ENCODE data around the gene WWC2. TPM values are rescaled to one million over a fixed set of nuclear protein-coding genes. Genes with fewer than 3 reads are reported as not detected.

WWC2 gene
- total RNA-seq = 42.2 and 100 TPM in 2 replicates

GRCh38 chr4:183098723-183099536 lies at the start of gene WWC2:
TSS of gene WWC2 (plus strand) at chr4:183099257. CDS start at chr4:183099492, 235 bp downstream.
- no peak for TF ChIP-seq CTCF (IDR thresholded peaks at IDR 0.05; ENCODE audit: insufficient read depth, low read depth, low read length)
- DNase-seq (ENCODE audit: low read depth) = peak; percentile 92
- peak within 1 kb of the TSS; percentile 91 for H3K4me3 ChIP-seq (ENCODE audit: low read depth, low read length)

GRCh38 chr4:183053681-183054080 lies 45.4 kb upstream of the WWC2 start:
- H3K4me3 ChIP-seq (ENCODE audit: low read depth, low read length) = no peak overlapping the region
- no peak for TF ChIP-seq CTCF (IDR thresholded peaks at IDR 0.05; ENCODE audit: insufficient read depth, low read depth, low read length)
- no peak for DNase-seq (ENCODE audit: low read depth)

- H3K4me3 ChIP-seq (ENCODE audit: low read depth, low read length) = no peak overlapping the region
- DNase-seq (ENCODE audit: low read depth) = peak; percentile 14
- no peak for TF ChIP-seq CTCF (IDR thresholded peaks at IDR 0.05; ENCODE audit: insufficient read depth, low read depth, low read length)
Measured at GRCh38 chr4:183057255-183057654, 41.8 kb upstream of the WWC2 start.

GRCh38 chr4:183059797-183060196 lies 39.3 kb upstream of the WWC2 start:
- DNase-seq (ENCODE audit: low read depth) = no peak
- TF ChIP-seq CTCF (IDR thresholded peaks at IDR 0.05; ENCODE audit: insufficient read depth, low read depth, low read length) = no peak
- no peak overlapping the region for H3K4me3 ChIP-seq (ENCODE audit: low read depth, low read length)

- H3K4me3 ChIP-seq (ENCODE audit: low read depth, low read length) = no peak overlapping the region
- DNase-seq (ENCODE audit: low read depth) = no peak
- no peak for TF ChIP-seq CTCF (IDR thresholded peaks at IDR 0.05; ENCODE audit: insufficient read depth, low read depth, low read length)
Measured at GRCh38 chr4:183068502-183068901, 30.6 kb upstream of the WWC2 start.

GRCh38 chr4:183071222-183071621 lies 27.8 kb upstream of the WWC2 start:
- no peak for DNase-seq (ENCODE audit: low read depth)
- no peak for TF ChIP-seq CTCF (IDR thresholded peaks at IDR 0.05; ENCODE audit: insufficient read depth, low read depth, low read length)
- H3K4me3 ChIP-seq (ENCODE audit: low read depth, low read length) = no peak overlapping the region

Measured in fibroblast of villous mesenchyme (primary cell).